A549 (cell line): ENCODE measurements around the gene CGN. TPM values are rescaled to one million over a fixed set of nuclear protein-coding genes. Genes with fewer than 3 reads are reported as not detected.

ENCODE experiments used
- ATAC-seq, 2 experiments: fragments of 200-7000 bp in 1 of 2; fragments of >200 bp in 1 of 2; cut with Nextera tagmentation in 1 of 2; cut with Tn5 transposase in 1 of 2; 3 replicates each; pipeline versions ENCODE4 v1.8.0 to v1.9.1; 2018 to 2020; ENCODE audit warnings: mild to moderate bottlenecking in 1 of 2, moderate library complexity in 1 of 2
- CTCF ChIA-PET: fragments of 300-600 bp; sonication (Branson Sonifier 250); formaldehyde crosslinking; extraction: SDS; loops from one replicate; lab custom pipeline; 2021; ENCODE audit warnings: antibody characterized with exemption, inconsistent platforms; lab: Yijun Ruan, JAX
- POLR2A ChIA-PET: fragments of 350-600 bp; formaldehyde crosslinking; extraction: SDS; loops from one replicate; lab custom pipeline; 2021; ENCODE audit warnings: antibody characterized with exemption, inconsistent platforms; lab: Yijun Ruan, JAX
- DNase-seq, 2 experiments: peaks; one replicate each; pipeline versions ENCODE4 v3.0.0 to v3.0.0-alpha.2; 2011 to 2016; ENCODE audit warnings: low read depth in 1 of 2, low spot score in 1 of 2
- FAIRE-seq: peaks from 2 replicates; lab custom pipeline; 2011; peaks lifted over from hg19 to GRCh38; lab: Jason Lieb, UNC
- H3K27ac ChIP-seq, 2 experiments: fragments of >200 bp; sonication (Bioruptor Twin); formaldehyde crosslinking; 3 replicates each; pipeline ENCODE4 v1.5.1; 2016 to 2017
- H3K4me1 ChIP-seq: fragments of >200 bp; sonication (Bioruptor Twin); formaldehyde crosslinking; 3 replicates; pipeline ENCODE4 v1.6.1; 2016
- H3K4me2 ChIP-seq: fragments of >200 bp; sonication (Bioruptor Twin); formaldehyde crosslinking; 3 replicates; pipeline ENCODE4 v1.6.1; 2016
- H3K4me3 ChIP-seq: fragments of >200 bp; sonication (Bioruptor Twin); formaldehyde crosslinking; 3 replicates; pipeline ENCODE4 v1.5.1; 2016
- H3K9me3 ChIP-seq: fragments of >200 bp; sonication (Bioruptor Twin); formaldehyde crosslinking; 3 replicates; pipeline ENCODE4 v1.6.1; 2016
- ATOH8 ChIP-seq: fragments of 250-450 bp; sonication (Bioruptor Pico); IDR thresholded peaks from 2 replicates; pipeline ENCODE4 v1.5.0; 2020; ENCODE audit warnings: low read depth, mild to moderate bottlenecking, moderate library complexity
- BHLHE40 ChIP-seq: IDR thresholded peaks from 2 replicates; pipeline ENCODE4 v1.6.1; 2012; ENCODE audit warnings: low read depth, low read length, inconsistent platforms
- CHD2 ChIP-seq: fragments of 150-350 bp; IDR thresholded peaks from 2 replicates; pipeline ENCODE4 v1.6.1; 2014; ENCODE audit warnings: low read length; ENCODE audit not compliant: partially characterized antibody
- EHF ChIP-seq: fragments of 250-450 bp; sonication (Bioruptor Pico); IDR thresholded peaks from 2 replicates; pipeline ENCODE4 v1.5.0; 2020; ENCODE audit warnings: mild to moderate bottlenecking
- EHMT2 ChIP-seq: fragments of 200-600 bp; sonication (generic); IDR thresholded peaks from 2 replicates; pipeline ENCODE4 v1.6.1; 2016; ENCODE audit warnings: antibody characterized with exemption, low read depth, mild to moderate bottlenecking, moderate library complexity
- ESRRA ChIP-seq: fragments of 150-350 bp; IDR thresholded peaks from 2 replicates; pipeline ENCODE4 v1.6.1; 2014; ENCODE audit warnings: mild to moderate bottlenecking, low read length, borderline replicate concordance
- FOSL2 ChIP-seq, 2 experiments: fragments of 450-650 bp in 1 of 2; fragments of >200 bp in 1 of 2; sonication (Bioruptor Twin) in 1 of 2; formaldehyde crosslinking; IDR thresholded peaks; 2 replicates each; pipeline versions ENCODE4 v1.5.0 to v1.6.1; 2016 to 2020; ENCODE audit warnings: mild to moderate bottlenecking in 1 of 2, moderate library complexity in 1 of 2
- GATA3 ChIP-seq: IDR thresholded peaks from 2 replicates; pipeline ENCODE4 v1.6.1; 2012; ENCODE audit warnings: borderline replicate concordance
- HDAC2 ChIP-seq: fragments of 200-600 bp; sonication (generic); IDR thresholded peaks from 2 replicates; pipeline ENCODE4 v1.6.1; 2016
- HEYL ChIP-seq: fragments of 250-450 bp; sonication (Bioruptor Pico); IDR thresholded peaks from 2 replicates; pipeline ENCODE4 v1.8.0; 2021; ENCODE audit warnings: mild to moderate bottlenecking, moderate library complexity
- HOXA7 ChIP-seq: fragments of 250-450 bp; sonication (Bioruptor Pico); IDR thresholded peaks from 2 replicates; pipeline ENCODE4 v1.5.0; 2020; ENCODE audit warnings: mild to moderate bottlenecking, moderate library complexity
- HOXB13 ChIP-seq: fragments of 250-450 bp; sonication (Bioruptor Pico); IDR thresholded peaks from 2 replicates; pipeline ENCODE4 v1.5.0; 2020; ENCODE audit warnings: low read depth, mild to moderate bottlenecking, moderate library complexity
- JUNB ChIP-seq: fragments of >200 bp; sonication (Bioruptor Twin); formaldehyde crosslinking; IDR thresholded peaks from 2 replicates; pipeline ENCODE4 v1.6.1; 2016
- KDM1A ChIP-seq: fragments of 200-600 bp; sonication (generic); IDR thresholded peaks from 2 replicates; pipeline ENCODE4 v1.6.1; 2016; ENCODE audit warnings: low read depth, mild to moderate bottlenecking
- MAZ ChIP-seq: fragments of 150-350 bp; IDR thresholded peaks from 2 replicates; pipeline ENCODE4 v1.6.1; 2014; ENCODE audit warnings: antibody characterized with exemption, low read depth, low read length, borderline replicate concordance
- MYC ChIP-seq: IDR thresholded peaks from 2 replicates; pipeline ENCODE4 v1.6.1; 2012; ENCODE audit warnings: mild to moderate bottlenecking, inconsistent platforms, low read length, improper control_type of control experiment, borderline replicate concordance
- NFE2L2 ChIP-seq: fragments of 150-350 bp; conservative IDR thresholded peaks from 2 replicates; pipeline ENCODE4 v1.6.1; 2014; ENCODE audit warnings: low read length
- NR3C1 ChIP-seq: fragments of >200 bp; sonication (Bioruptor Twin); formaldehyde crosslinking; IDR thresholded peaks from 3 replicates; pipeline ENCODE4 v1.6.1; 2017
- POLR2AphosphoS2 ChIP-seq: conservative IDR thresholded peaks from 2 replicates; pipeline ENCODE4 v1.6.1; 2012; ENCODE audit warnings: low read length, improper control_type of control experiment, inconsistent platforms
- RCOR1 ChIP-seq: fragments of 150-350 bp; IDR thresholded peaks from 2 replicates; pipeline ENCODE4 v1.6.1; 2014; ENCODE audit warnings: antibody characterized with exemption, low read length, low read depth
- RFX5 ChIP-seq: fragments of 450-650 bp; IDR thresholded peaks from 2 replicates; pipeline ENCODE4 v1.7.1; 2014; ENCODE audit warnings: antibody characterized with exemption, mild to moderate bottlenecking, moderate library complexity
- SMC3 ChIP-seq: fragments of >200 bp; sonication (Bioruptor Twin); formaldehyde crosslinking; IDR thresholded peaks from 3 replicates; pipeline ENCODE4 v1.6.1; 2018; ENCODE audit warnings: inconsistent platforms
- TFCP2L1 ChIP-seq: fragments of 250-450 bp; sonication (Bioruptor Pico); IDR thresholded peaks from 2 replicates; pipeline ENCODE4 v1.5.0; 2021; ENCODE audit warnings: mild to moderate bottlenecking
- ZNF302 ChIP-seq: fragments of 250-450 bp; sonication (Bioruptor Pico); IDR thresholded peaks from 2 replicates; pipeline ENCODE4 v1.9.0; 2021; ENCODE audit warnings: inconsistent platforms, mild to moderate bottlenecking, moderate library complexity
- WGBS: methylation state at CpG from one replicate; pipeline ENCODE4 v1.1.6; 2017; ENCODE audit errors: missing lambda C conversion rate; 5-methylcytosine and 5-hydroxymethylcytosine counted together
- polyA plus RNA-seq, 4 experiments: library from polyadenylated mRNA; depleted of rRNA in 3 of 4; stranded (reverse); fragments of >200 nt; fragmentation: RNase III in 1 of 4; extraction: RNeasy Plus Mini Kit Qiagen cat#74134 plus additional on column Dnase treatment in 1 of 4; gene quantifications; 2 replicates in 3 of 4; 3 replicates in 1 of 4; pipeline ENCODE4 v1.2.3, GENCODE V29; 2011 to 2017
- TF ChIP-seq, protein P1 (sequence below): fragments of >200 bp; sonication (Bioruptor Twin); formaldehyde crosslinking; IDR thresholded peaks from 3 replicates; pipeline ENCODE4 v1.5.1; 2016
- TF ChIP-seq, protein P2 (sequence below): fragments of >200 bp; sonication (Bioruptor Twin); formaldehyde crosslinking; IDR thresholded peaks from 2 replicates; pipeline ENCODE4 v1.6.1; 2016
- TF ChIP-seq, protein P3 (sequence below): IDR thresholded peaks from 2 replicates; pipeline ENCODE4 v1.6.1; 2012
- TF ChIP-seq, protein P4 (sequence below): IDR thresholded peaks from 2 replicates; pipeline ENCODE4 v1.6.1; 2012

The CGN gene
- polyA plus RNA-seq, 2 of the 4 experiments (the other 2 are of a cell fraction), result 1.8 to 2.3 TPM

DNA sequence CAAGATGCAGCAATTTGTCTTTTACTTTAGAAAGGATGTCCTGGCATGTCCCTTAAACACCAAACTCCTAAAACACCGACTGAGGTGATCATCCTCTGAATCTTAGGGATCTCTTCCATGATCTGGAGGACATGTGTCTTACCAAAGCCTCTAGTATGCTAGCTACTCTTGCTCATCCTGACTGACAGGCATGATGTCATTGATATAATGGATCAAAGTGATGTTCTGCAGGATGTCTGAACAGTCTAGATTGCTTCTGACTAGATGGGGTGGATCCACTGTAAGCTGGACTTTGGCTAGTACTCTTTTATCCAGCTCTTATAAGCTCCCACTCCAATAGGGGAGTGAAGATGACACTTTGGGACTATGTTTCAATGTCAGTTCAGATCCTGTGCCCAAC is 11.3 kb upstream of the CGN start:
- 55% methylated on average over 1 of the region's 1 CpG for WGBS
- Histone ChIP-seq H3K4me3 (no peak overlapping the region), H3K9me3 (no peaks in the 10 kb centered on the region), H3K27ac (no peak overlapping the region), H3K4me2 (no peak overlapping the region), H3K4me1 (peaks cover 8% of the 10 kb centered on the region)
- FAIRE-seq (no peak), DNase-seq (no peak), ATAC-seq (0 out of 6 replicates have a peak, but pooled peaks of 1 of the 2 experiments have one; percentile 9)
- ChIA-PET POLR2A (interaction anchor here (1.0 kb wide), 1 partner anchor 11 kb away, joined by 3 read pairs; the partner anchor contains the start of gene CGN), CTCF (no interaction called here)
- TF ChIP-seq EHMT2, result no peak
- TF ChIP-seq ZNF302 (CRISPR knock-in tag), result no peak
- TF ChIP-seq EHF (CRISPR knock-in tag), result no peak
- TF ChIP-seq KDM1A, result no peak
- TF ChIP-seq, protein P1, sequence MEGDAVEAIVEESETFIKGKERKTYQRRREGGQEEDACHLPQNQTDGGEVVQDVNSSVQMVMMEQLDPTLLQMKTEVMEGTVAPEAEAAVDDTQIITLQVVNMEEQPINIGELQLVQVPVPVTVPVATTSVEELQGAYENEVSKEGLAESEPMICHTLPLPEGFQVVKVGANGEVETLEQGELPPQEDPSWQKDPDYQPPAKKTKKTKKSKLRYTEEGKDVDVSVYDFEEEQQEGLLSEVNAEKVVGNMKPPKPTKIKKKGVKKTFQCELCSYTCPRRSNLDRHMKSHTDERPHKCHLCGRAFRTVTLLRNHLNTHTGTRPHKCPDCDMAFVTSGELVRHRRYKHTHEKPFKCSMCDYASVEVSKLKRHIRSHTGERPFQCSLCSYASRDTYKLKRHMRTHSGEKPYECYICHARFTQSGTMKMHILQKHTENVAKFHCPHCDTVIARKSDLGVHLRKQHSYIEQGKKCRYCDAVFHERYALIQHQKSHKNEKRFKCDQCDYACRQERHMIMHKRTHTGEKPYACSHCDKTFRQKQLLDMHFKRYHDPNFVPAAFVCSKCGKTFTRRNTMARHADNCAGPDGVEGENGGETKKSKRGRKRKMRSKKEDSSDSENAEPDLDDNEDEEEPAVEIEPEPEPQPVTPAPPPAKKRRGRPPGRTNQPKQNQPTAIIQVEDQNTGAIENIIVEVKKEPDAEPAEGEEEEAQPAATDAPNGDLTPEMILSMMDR, result no peak
- TF ChIP-seq, protein P2, sequence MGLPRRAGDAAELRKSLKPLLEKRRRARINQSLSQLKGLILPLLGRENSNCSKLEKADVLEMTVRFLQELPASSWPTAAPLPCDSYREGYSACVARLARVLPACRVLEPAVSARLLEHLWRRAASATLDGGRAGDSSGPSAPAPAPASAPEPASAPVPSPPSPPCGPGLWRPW, result no peak

DNA sequence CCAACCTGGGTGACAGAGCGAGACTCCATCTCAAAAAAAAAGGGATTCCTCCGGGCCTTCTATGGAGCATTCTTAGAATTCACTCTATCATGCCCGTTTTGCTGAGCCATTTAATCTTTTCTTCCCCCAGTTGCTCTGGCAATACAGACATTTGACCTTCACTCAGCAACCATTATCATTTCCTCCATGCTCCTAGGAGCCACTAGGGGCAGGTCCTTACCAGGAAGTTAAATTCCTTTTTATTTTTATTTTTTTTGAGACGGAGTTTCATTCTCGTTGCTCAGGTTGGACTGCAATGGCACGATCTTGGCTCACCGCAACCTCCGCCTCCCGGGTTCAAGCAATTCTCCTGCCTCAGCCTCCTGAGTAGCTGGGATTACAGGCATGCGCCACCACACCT is 9.7 kb upstream of the CGN start:
- H3K9me3 ChIP-seq, result no peaks in the 10 kb centered on the region
- ATAC-seq, result peak; percentile 72 to 83; a peak in 4 of 6 replicates
- no peak overlapping the region for H3K4me2 ChIP-seq
- peak; percentile 46 to 56 for DNase-seq
- TF ChIP-seq HEYL (CRISPR knock-in tag), result no peak
- no peak for TF ChIP-seq MAZ
- TF ChIP-seq, protein P2, result no peak
- TF ChIP-seq MYC, result no peak
- TF ChIP-seq, protein P3, sequence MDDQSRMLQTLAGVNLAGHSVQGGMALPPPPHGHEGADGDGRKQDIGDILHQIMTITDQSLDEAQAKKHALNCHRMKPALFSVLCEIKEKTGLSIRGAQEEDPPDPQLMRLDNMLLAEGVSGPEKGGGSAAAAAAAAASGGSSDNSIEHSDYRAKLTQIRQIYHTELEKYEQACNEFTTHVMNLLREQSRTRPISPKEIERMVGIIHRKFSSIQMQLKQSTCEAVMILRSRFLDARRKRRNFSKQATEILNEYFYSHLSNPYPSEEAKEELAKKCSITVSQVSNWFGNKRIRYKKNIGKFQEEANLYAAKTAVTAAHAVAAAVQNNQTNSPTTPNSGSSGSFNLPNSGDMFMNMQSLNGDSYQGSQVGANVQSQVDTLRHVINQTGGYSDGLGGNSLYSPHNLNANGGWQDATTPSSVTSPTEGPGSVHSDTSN, result no peak
- TF ChIP-seq ATOH8 (CRISPR knock-in tag), result no peak
- ChIA-PET POLR2A (no interaction called here), CTCF (interaction anchor here (0.8 to 1.6 kb wide), 3 partner anchors 13 to 67 kb away, joined by 3 read pairs; no protein-coding TSS in a partner anchor)
- FAIRE-seq, result no peak
- no peak overlapping the region for H3K27ac ChIP-seq
- 0 out of 3 replicates have a peak, but pooled peaks cover 3% of the 10 kb centered on the region for H3K4me1 ChIP-seq
- WGBS, result 63% methylated on average over 10 of the region's 10 CpGs
- no peak overlapping the region for H3K4me3 ChIP-seq

DNA sequence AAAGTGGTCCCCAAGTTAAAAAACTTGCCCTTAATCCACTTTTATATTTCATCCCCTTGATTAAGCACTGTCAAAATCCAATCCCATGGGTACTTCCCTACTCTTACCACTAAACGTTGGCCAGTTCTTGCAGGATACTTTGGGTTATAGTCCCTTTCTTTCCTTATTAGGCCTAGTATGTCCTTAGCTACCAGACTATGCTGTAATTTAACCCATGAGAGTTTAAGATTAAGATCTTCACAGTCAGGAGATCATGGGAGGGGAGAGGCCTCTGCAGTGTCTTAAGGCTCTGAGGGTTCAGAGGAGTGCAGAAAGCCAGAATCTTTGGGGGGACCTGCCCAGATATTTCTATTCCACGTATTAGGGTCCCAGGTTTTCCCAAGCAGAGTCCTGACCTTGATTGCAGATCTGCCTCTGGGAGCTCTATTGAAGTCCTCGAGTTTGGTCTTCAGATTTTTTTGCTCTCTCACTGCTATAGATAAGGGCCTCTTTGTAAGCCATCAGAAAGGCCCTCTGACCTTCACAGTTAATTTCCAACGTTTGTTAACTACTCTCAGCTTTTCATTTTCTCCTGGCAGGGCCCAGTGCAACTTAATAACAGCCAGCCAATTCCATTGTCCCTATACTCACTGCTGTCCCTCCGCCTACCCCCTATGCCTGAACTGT is 9.0 kb upstream of the CGN start:
- FAIRE-seq, result no peak

More for the DNA sequence above, 9.0 kb upstream of the CGN start:
- POLR2A ChIA-PET, result no interaction called here
- TF ChIP-seq ESRRA (no peak), NR3C1 (no peak), HOXB13 (CRISPR knock-in tag) (no peak), EHF (CRISPR knock-in tag) (no peak), NFE2L2 (no peak), FOSL2 (IDR thresholded peaks at IDR 0.05) (no peak), FOSL2 (CRISPR knock-in tag; IDR thresholded peaks at IDR 0.05) (no peak), CHD2 (no peak), BHLHE40 (no peak), JUNB (no peak), HOXA7 (CRISPR knock-in tag) (no peak), SMC3 (no peak), ZNF302 (CRISPR knock-in tag) (no peak), GATA3 (no peak), POLR2AphosphoS2 (no peak), RCOR1 (no peak), HDAC2 (no peak), KDM1A (no peak), RFX5 (no peak), TFCP2L1 (CRISPR knock-in tag) (no peak)
- TF ChIP-seq, protein P4, sequence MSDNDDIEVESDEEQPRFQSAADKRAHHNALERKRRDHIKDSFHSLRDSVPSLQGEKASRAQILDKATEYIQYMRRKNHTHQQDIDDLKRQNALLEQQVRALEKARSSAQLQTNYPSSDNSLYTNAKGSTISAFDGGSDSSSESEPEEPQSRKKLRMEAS, result no peak
- 74% methylated on average over 5 of the region's 5 CpGs for WGBS
- no peak overlapping the region for H3K27ac ChIP-seq
- H3K4me3 ChIP-seq, result no peak overlapping the region
- H3K4me1 ChIP-seq, result 0 out of 3 replicates have a peak, but pooled peaks cover 3% of the 10 kb centered on the region
- no peaks in the 10 kb centered on the region for H3K9me3 ChIP-seq
- CTCF ChIA-PET, result interaction anchor here (1.2 to 2.6 kb wide), 3 partner anchors 9 to 20 kb away, joined by 3 to 6 read pairs (median 3); no protein-coding TSS in a partner anchor
- ATAC-seq (no peak), DNase-seq (no peak)
- H3K4me2 ChIP-seq, result no peak overlapping the region
